PC-9 (cell line): ENCODE results near the gene TELO2.

Experiments
- EZH2 ChIP-seq: fragments of 200-600 bp; sonication (generic); IDR thresholded peaks from 2 replicates; pipeline ENCODE4 v1.8.0; 2017; ENCODE audit warnings: antibody characterized with exemption, low read depth
- TF ChIP-seq, protein P1 (sequence below): fragments of 200-600 bp; sonication (generic); conservative IDR thresholded peaks from 2 replicates; pipeline ENCODE4 v1.6.1; 2017; ENCODE audit warnings: mixed run types, antibody characterized with exemption, mild to moderate bottlenecking, moderate library complexity

DNA sequence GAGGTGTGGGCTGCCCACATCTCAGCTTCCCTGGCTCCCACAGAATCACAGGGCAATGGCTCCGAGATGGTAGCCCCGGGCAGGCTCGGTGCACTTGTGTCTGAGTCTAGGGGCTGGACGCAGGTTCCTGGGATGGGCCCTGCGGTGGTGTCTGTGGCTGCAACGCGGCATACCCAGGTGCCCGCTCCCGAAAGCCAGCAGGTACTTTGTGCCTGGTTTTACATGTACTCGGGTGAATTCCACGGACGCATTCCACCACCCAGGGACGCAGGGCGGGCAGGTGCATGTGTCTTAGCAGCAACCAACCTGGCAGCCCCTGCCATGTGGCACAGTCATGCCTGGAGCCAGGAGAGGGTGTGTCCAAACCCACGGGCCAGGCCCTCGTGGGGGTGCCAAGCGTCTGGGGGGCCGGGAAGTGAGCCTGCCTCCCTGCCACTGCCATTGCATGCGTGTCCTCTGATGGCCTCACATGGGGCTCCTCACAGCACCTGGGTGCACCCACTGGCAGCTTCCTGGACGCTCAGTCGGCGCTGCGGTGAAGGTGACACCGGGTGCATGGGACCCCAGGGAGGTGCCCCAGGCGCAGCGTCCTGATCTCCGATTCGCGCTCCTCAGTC, 35.9 kb downstream of the TELO2 start:
- TF ChIP-seq, protein P1, sequence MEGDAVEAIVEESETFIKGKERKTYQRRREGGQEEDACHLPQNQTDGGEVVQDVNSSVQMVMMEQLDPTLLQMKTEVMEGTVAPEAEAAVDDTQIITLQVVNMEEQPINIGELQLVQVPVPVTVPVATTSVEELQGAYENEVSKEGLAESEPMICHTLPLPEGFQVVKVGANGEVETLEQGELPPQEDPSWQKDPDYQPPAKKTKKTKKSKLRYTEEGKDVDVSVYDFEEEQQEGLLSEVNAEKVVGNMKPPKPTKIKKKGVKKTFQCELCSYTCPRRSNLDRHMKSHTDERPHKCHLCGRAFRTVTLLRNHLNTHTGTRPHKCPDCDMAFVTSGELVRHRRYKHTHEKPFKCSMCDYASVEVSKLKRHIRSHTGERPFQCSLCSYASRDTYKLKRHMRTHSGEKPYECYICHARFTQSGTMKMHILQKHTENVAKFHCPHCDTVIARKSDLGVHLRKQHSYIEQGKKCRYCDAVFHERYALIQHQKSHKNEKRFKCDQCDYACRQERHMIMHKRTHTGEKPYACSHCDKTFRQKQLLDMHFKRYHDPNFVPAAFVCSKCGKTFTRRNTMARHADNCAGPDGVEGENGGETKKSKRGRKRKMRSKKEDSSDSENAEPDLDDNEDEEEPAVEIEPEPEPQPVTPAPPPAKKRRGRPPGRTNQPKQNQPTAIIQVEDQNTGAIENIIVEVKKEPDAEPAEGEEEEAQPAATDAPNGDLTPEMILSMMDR, result no peak
- no peak for TF ChIP-seq EZH2
